ENCODE results near the gene POLA2.
A peak's percentile ranks its signal among the peaks of the same experiment; 100 is the strongest.

POLA2 gene

GRCh38 chr11:65215441-65216076 lies 46.2 kb upstream of the POLA2 start:
- peak; percentile 60 for DNase-seq (ENCODE audit: low read depth)
- TF ChIP-seq MAX (IDR thresholded peaks at IDR 0.05; ENCODE audit: low read depth, low read length) (no peak), MYC (IDR thresholded peaks at IDR 0.05; ENCODE audit: low read depth, low read length) (no peak), POLR2A (IDR thresholded peaks at IDR 0.05; ENCODE audit: extremely low read depth, insufficient read length) (no peak), CTCF (IDR thresholded peaks at IDR 0.05; ENCODE audit: low read depth, low read length) (no peak)
- H3K4me3 ChIP-seq (ENCODE audit: low read depth, low read length) = peak overlapping the region; percentile 19

DNA sequence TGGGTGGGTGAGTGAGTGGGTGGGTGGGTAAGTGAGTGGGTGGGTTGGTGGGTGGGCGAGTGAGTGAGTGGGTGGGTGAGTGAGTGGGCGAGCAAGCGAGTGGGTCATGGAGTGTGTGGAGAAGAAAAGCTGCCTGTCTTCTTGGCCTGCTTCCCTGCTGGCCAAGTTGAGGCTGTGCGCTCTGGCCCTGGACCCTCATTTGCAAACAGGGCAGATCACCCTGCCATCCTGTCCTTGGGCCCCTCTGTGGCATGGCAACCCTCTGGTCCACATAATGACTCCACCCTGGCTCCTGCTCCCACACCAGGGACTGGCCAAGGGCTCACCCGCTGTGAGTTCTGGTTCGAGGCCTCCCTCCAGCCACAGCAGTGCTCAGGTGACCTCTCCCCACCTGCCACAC lies 44.9 kb upstream of the POLA2 start:
- no peak for DNase-seq (ENCODE audit: low read depth)
- H3K4me3 ChIP-seq (ENCODE audit: low read depth, low read length) = no peak overlapping the region
- TF ChIP-seq CTCF (IDR thresholded peaks at IDR 0.05; ENCODE audit: low read depth, low read length) = no peak
- TF ChIP-seq MAX (IDR thresholded peaks at IDR 0.05; ENCODE audit: low read depth, low read length) = no peak
- TF ChIP-seq MYC (IDR thresholded peaks at IDR 0.05; ENCODE audit: low read depth, low read length) = no peak
- no peak for TF ChIP-seq POLR2A (IDR thresholded peaks at IDR 0.05; ENCODE audit: extremely low read depth, insufficient read length)

DNA sequence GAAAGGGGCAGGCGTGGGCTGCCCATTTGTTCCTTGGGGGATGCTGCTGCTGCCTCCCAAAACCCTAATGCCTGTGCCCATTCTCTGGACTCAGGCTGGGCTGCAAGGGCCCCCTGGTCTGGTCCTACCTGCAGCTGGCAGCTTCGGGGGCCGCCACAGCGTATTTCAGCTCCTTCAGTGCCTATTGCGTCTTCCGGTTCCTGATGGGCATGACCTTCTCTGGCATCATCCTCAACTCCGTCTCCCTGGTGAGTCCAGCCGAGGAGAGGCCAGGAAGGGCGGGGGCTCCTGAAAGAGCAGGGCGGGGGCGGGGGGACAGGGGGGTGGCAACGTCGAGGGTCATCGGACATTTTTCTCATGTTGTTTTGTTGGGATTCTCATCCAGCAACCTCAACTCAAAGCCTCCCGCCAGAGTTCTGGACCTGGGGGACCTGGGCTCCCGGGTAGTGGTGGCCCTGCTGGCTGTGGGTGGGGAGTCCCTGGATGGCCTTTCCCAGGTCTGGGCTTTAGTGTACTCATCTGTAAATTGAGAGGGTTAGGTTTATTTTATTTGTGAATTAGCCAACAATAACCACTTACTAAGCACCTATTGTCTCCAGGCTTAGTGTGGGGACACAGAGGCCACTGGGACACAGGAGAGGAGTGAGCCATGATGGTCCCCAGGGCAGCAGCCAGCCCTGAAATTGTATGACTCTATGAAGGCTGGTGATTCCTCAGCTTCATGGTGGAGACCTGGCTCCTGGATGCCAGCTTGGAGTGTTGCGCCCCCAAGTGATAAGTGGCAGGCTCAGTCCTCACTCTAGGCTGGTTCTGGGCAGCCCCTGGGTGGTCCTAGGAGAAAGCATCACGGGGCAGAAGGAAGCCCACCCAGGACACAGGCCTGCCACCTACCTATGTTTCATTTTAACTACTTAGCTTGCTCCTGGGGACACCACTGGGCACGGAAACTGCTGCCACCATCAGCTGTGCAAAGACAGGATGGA lies 44.0 kb upstream of the POLA2 start:
- H3K4me3 ChIP-seq (ENCODE audit: low read depth, low read length) = no peak overlapping the region
- TF ChIP-seq CTCF (IDR thresholded peaks at IDR 0.05; ENCODE audit: low read depth, low read length) (no peak), MYC (IDR thresholded peaks at IDR 0.05; ENCODE audit: low read depth, low read length) (no peak), POLR2A (IDR thresholded peaks at IDR 0.05; ENCODE audit: extremely low read depth, insufficient read length) (no peak), MAX (IDR thresholded peaks at IDR 0.05; ENCODE audit: low read depth, low read length) (no peak)
- no peak for DNase-seq (ENCODE audit: low read depth)

- no peak for DNase-seq (ENCODE audit: low read depth)
- H3K4me3 ChIP-seq (ENCODE audit: low read depth, low read length) = no peak overlapping the region
- TF ChIP-seq POLR2A (IDR thresholded peaks at IDR 0.05; ENCODE audit: extremely low read depth, insufficient read length) = no peak
- TF ChIP-seq MYC (IDR thresholded peaks at IDR 0.05; ENCODE audit: low read depth, low read length) = no peak
- no peak for TF ChIP-seq MAX (IDR thresholded peaks at IDR 0.05; ENCODE audit: low read depth, low read length)
Observed at GRCh38 chr11:65218446-65218845, 43.3 kb upstream of the POLA2 start.

GRCh38 chr11:65219930-65220213 lies 41.9 kb upstream of the POLA2 start:
- no peak overlapping the region for H3K4me3 ChIP-seq (ENCODE audit: low read depth, low read length)
- no peak for TF ChIP-seq MYC (IDR thresholded peaks at IDR 0.05; ENCODE audit: low read depth, low read length)
- TF ChIP-seq POLR2A (IDR thresholded peaks at IDR 0.05; ENCODE audit: extremely low read depth, insufficient read length) = no peak
- no peak for TF ChIP-seq MAX (IDR thresholded peaks at IDR 0.05; ENCODE audit: low read depth, low read length)
- DNase-seq (ENCODE audit: low read depth) = no peak

- no peak for DNase-seq (ENCODE audit: low read depth)
- no peak for TF ChIP-seq MYC (IDR thresholded peaks at IDR 0.05; ENCODE audit: low read depth, low read length)
- no peak for TF ChIP-seq MAX (IDR thresholded peaks at IDR 0.05; ENCODE audit: low read depth, low read length)
- no peak for TF ChIP-seq CTCF (IDR thresholded peaks at IDR 0.05; ENCODE audit: low read depth, low read length)
- TF ChIP-seq POLR2A (IDR thresholded peaks at IDR 0.05; ENCODE audit: extremely low read depth, insufficient read length) = no peak
Observed at GRCh38 chr11:65221026-65221425, 40.7 kb upstream of the POLA2 start.

More at GRCh38 chr11:65221026-65221425, 40.7 kb upstream of the POLA2 start:
- H3K4me3 ChIP-seq (ENCODE audit: low read depth, low read length) = no peak overlapping the region
